Measurements from ENCODE around the gene FGD2.

- no peak for TF ChIP-seq POLR2AphosphoS5 (IDR thresholded peaks at IDR 0.05; ENCODE audit: borderline replicate concordance, low read depth, low read length)
- no peak for TF ChIP-seq EZH2 (IDR thresholded peaks at IDR 0.05)
- TF ChIP-seq FOXP2 (optimal IDR thresholded peaks at IDR 0.05; ENCODE audit: control extremely low read depth, extremely low read length, insufficient read depth): no peak
Observed at GRCh38 chr6:37027036-37027720, 21.7 kb downstream of the FGD2 start.

Measured in SK-N-MC (cell line).